ENCODE data around the gene CCDC107. TPM values are rescaled to one million over a fixed set of nuclear protein-coding genes. Genes with fewer than 3 reads are reported as not detected.

CCDC107 gene
- total and polyA plus RNA-seq, 2 of the 13 experiments (the other 11 are each of a cell fraction or from before 2014, with no cell fraction given), result 7.1 to 15.2 TPM

GRCh38 chr9:35673132-35674024 is 15.3 kb downstream of the CCDC107 start, which contains the start of gene CA9 (continued):
- TF ChIP-seq THAP9 (CRISPR knock-in tag; IDR thresholded peaks at IDR 0.05; ENCODE audit: borderline replicate concordance), result peak; percentile 47; the same call in 1 of the 2 replicates
- TF ChIP-seq YEATS4 (CRISPR knock-in tag; IDR thresholded peaks at IDR 0.05; ENCODE audit: borderline replicate concordance), result 0 out of 2 replicates have a peak, but pooled peaks have one; percentile 36
- TF ChIP-seq ZNF234 (CRISPR knock-in tag; conservative IDR thresholded peaks at IDR 0.05), result no peak
- peak; percentile 54; the same call in 1 of the 2 replicates for TF ChIP-seq PITX1 (CRISPR knock-in tag; IDR thresholded peaks at IDR 0.05)
- peak; percentile 57 for TF ChIP-seq ZNF292 (CRISPR knock-in tag; IDR thresholded peaks at IDR 0.05; ENCODE audit: borderline replicate concordance, low read depth)
- no peak for TF ChIP-seq THAP7 (CRISPR knock-in tag; IDR thresholded peaks at IDR 0.05)
- no peak for TF ChIP-seq DMTF1 (CRISPR knock-in tag; IDR thresholded peaks at IDR 0.05)
- no peak for TF ChIP-seq NFIC (IDR thresholded peaks at IDR 0.05; ENCODE audit: low read length)
- no peak for TF ChIP-seq TERF1 (CRISPR knock-in tag; IDR thresholded peaks at IDR 0.05)
- TF ChIP-seq ZNF24 (IDR thresholded peaks at IDR 0.05), result no peak
- no peak for TF ChIP-seq ZNF580 (CRISPR knock-in tag; IDR thresholded peaks at IDR 0.05; ENCODE audit: borderline replicate concordance, low read depth)
- TF ChIP-seq RARA (CRISPR knock-in tag; IDR thresholded peaks at IDR 0.05), result no peak
- TF ChIP-seq XRCC5 (optimal IDR thresholded peaks at IDR 0.05; ENCODE audit: low read length), result no peak
- TF ChIP-seq ZFP36L2 (CRISPR knock-in tag; IDR thresholded peaks at IDR 0.05), result no peak
- no peak for TF ChIP-seq RFXANK (CRISPR knock-in tag; IDR thresholded peaks at IDR 0.05)
- no peak for TF ChIP-seq ZNF670 (CRISPR knock-in tag; IDR thresholded peaks at IDR 0.05; ENCODE audit: borderline replicate concordance)
- TF ChIP-seq ZNF274 (CRISPR knock-in tag; IDR thresholded peaks at IDR 0.05), result no peak
- no peak for TF ChIP-seq ZNF232 (CRISPR knock-in tag; IDR thresholded peaks at IDR 0.05; ENCODE audit: borderline replicate concordance)
- no peak for TF ChIP-seq NCOA2 (CRISPR knock-in tag; IDR thresholded peaks at IDR 0.05)
- TF ChIP-seq ZFX (CRISPR knock-in tag; IDR thresholded peaks at IDR 0.05; ENCODE audit: low read depth), result peak; percentile 56
- TF ChIP-seq KMT2A (CRISPR knock-in tag; IDR thresholded peaks at IDR 0.05), result no peak
- no peak for TF ChIP-seq HNRNPLL (IDR thresholded peaks at IDR 0.05; ENCODE audit: low read depth, low read length, poor library complexity, severe bottlenecking)
- no peak for TF ChIP-seq ZNF75D (CRISPR knock-in tag; IDR thresholded peaks at IDR 0.05; ENCODE audit: borderline replicate concordance)
